OCI-LY7 (cell line): ENCODE data around the gene EFCAB10. TPM values are rescaled to one million over a fixed set of nuclear protein-coding genes. Genes with fewer than 3 reads are reported as not detected.

Experiments used
- BruUV-seq: library from RNA; stranded (reverse); fragments of 400-500 nt; replicated peaks from 2 replicates; lab custom pipeline; 2021; lab: Mats Ljungman, UMichigan
- CTCF ChIA-PET: fragments of 300-600 bp; sonication (Branson Sonifier 250); formaldehyde crosslinking; loops from one replicate; lab custom pipeline; 2022; ENCODE audit warnings: antibody characterized with exemption; ENCODE audit not compliant: unreplicated experiment; lab: Charles Lee
- POLR2A ChIA-PET: fragments of 300-600 bp; sonication (Branson Sonifier 250); formaldehyde crosslinking; loops from one replicate; lab custom pipeline; 2022; ENCODE audit warnings: antibody characterized with exemption; lab: Charles Lee
- DNase-seq: peaks from one replicate; pipeline ENCODE4 v3.0.0-alpha.2; 2015; ENCODE audit warnings: low spot score
- H2AFZ ChIP-seq: fragments of 200-600 bp; sonication (generic), shearing (Covaris generic); 2 replicates; pipeline ENCODE4 v1.6.1; 2014; ENCODE audit warnings: mild to moderate bottlenecking, antibody characterized with exemption, low read length, moderate library complexity
- H3K27ac ChIP-seq: fragments of 200-600 bp; sonication (generic); 2 replicates; pipeline ENCODE4 v1.5.1; 2014; ENCODE audit warnings: mixed run types, low read depth, mild to moderate bottlenecking, moderate library complexity, low read length, inconsistent platforms; ENCODE audit not compliant: poor library complexity, severe bottlenecking
- H3K36me3 ChIP-seq: fragments of 200-600 bp; sonication (generic); 2 replicates; pipeline ENCODE4 v1.6.1; 2014; ENCODE audit warnings: mild to moderate bottlenecking, antibody characterized with exemption, low read length, moderate library complexity, mixed read lengths; ENCODE audit not compliant: insufficient read depth
- H3K4me1 ChIP-seq: fragments of 200-600 bp; sonication (generic); 2 replicates; pipeline ENCODE4 v1.5.1; 2014; ENCODE audit warnings: mild to moderate bottlenecking, low read length; ENCODE audit not compliant: insufficient read depth, poor library complexity, severe bottlenecking
- H3K4me2 ChIP-seq: fragments of 200-600 bp; sonication (generic); 2 replicates; pipeline ENCODE4 v1.6.1; 2014; ENCODE audit warnings: mild to moderate bottlenecking, low read length
- H3K4me3 ChIP-seq: fragments of 200-600 bp; sonication (generic); 2 replicates; pipeline ENCODE4 v1.5.1; 2014; ENCODE audit warnings: mild to moderate bottlenecking, low read depth, low read length; ENCODE audit not compliant: poor library complexity, severe bottlenecking
- H3K79me2 ChIP-seq: fragments of 200-600 bp; sonication (generic); 2 replicates; pipeline ENCODE4 v1.6.1; 2016; ENCODE audit warnings: low read depth, mild to moderate bottlenecking, low read length, moderate library complexity, mixed read lengths; ENCODE audit not compliant: insufficient read depth
- H3K9me2 ChIP-seq: fragments of 200-600 bp; sonication (generic); 2 replicates; pipeline ENCODE4 v1.6.1; 2016; ENCODE audit warnings: mild to moderate bottlenecking, low read length, mixed read lengths; ENCODE audit not compliant: insufficient read depth
- H3K9me3 ChIP-seq: fragments of 200-600 bp; sonication (generic); 2 replicates; pipeline ENCODE4 v1.6.1; 2014; ENCODE audit warnings: mild to moderate bottlenecking, mixed run types, low read length, mixed read lengths
- H4K20me1 ChIP-seq: fragments of 200-600 bp; sonication (generic); 2 replicates; pipeline ENCODE4 v1.6.1; 2014; ENCODE audit warnings: mild to moderate bottlenecking, antibody characterized with exemption, low read length, moderate library complexity, mixed read lengths; ENCODE audit not compliant: insufficient read depth
- EZH2phosphoT487 ChIP-seq: fragments of 200-600 bp; sonication (generic); IDR thresholded peaks from 2 replicates; pipeline ENCODE4 v1.6.1; 2018; ENCODE audit warnings: low read depth, borderline replicate concordance, mild to moderate bottlenecking, mixed run types, antibody characterized with exemption, low read length, moderate library complexity, mixed read lengths
- intact Hi-C: fragments of 100-400 bp; cut with micrococcal nuclease; formaldehyde crosslinking; loops from one replicate; pipeline ENCODE4 v1.10.0; 2022; ENCODE audit not compliant: unreplicated experiment
- total RNA-seq, 2 experiments: library from RNA; depleted of rRNA in 1 of 2; stranded (reverse); fragments of >200 nt in 1 of 2; shearing (Covaris generic) in 1 of 2; gene quantifications; 2 replicates each; pipeline ENCODE4 v1.2.3, GENCODE V29; 2014 to 2022
- TF ChIP-seq, protein P1 (sequence below): fragments of 200-600 bp; sonication (generic); conservative IDR thresholded peaks from 2 replicates; pipeline ENCODE4 v1.5.1; 2014; ENCODE audit warnings: mild to moderate bottlenecking, antibody characterized with exemption, low read length, moderate library complexity, mixed read lengths

Gene EFCAB10
- total RNA-seq, 2 experiments from 2014 or later, result not detected

DNA sequence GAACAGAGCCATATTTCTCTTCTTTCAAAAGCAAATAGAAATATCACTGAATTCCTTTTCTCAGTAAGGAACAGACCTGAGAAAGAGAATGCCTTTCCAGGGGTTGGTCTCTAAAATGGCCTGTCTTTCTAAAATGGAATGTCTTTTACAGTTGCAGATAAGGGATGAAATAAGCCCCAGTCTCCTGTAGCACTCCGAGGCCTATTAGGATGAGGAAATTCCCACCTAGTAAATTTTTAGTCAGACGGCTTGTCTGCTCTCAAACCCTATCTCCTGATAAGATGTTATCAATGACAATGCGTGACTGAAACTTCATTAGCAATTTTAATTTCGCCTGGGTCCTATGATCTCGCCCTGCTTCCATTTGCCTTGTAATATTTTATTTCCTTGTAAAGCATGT is 2.9 kb upstream of the EFCAB10 start:
- Histone ChIP-seq H3K9me3 (peaks cover 14% of the 10 kb centered on the region; the same call in 1 of the 2 replicates), H3K4me1 (peaks cover 6% of the 10 kb centered on the region), H3K4me3 (no peak overlapping the region), H4K20me1 (no peaks in the 10 kb centered on the region), H3K9me2 (no peaks in the 10 kb centered on the region), H3K4me2 (no peak overlapping the region), H3K36me3 (no peaks in the 10 kb centered on the region), H2AFZ (no peak overlapping the region), H3K79me2 (no peaks in the 10 kb centered on the region), H3K27ac (no peak overlapping the region)
- CTCF ChIA-PET, result no interaction called here
- POLR2A ChIA-PET, result no interaction called here
- intact Hi-C loops, result loop anchor here (10.0 kb wide), 2 partner anchors 189 to 429 kb away; no protein-coding TSS in a partner anchor
- TF ChIP-seq EZH2phosphoT487, result no peak
- no peak for DNase-seq
- BruUV-seq, result no TSS peak

DNA sequence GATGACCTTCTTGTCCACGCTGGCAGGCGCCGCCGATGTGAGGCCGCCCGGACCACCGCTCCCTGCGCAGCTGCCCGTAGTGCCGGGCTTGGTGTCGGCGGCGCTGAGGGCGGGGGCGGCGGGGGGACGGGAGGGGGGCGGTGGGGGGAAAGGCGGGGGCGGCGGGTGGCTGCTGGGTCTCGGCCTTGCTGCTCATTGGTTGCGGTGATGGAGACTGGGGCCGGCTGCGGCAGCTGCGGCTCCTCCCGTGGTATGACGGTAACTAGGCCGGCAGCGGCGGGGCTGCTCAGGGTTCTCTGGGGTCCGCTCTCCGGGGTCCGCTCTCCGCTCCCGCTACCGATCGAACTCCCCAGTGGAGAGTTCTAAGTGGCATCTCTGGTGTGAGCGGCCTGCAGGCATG is 1.8 kb upstream of the EFCAB10 start:
- Histone ChIP-seq H3K9me2 (no peaks in the 10 kb centered on the region), H3K4me1 (peaks cover 3% of the 10 kb centered on the region), H3K36me3 (no peaks in the 10 kb centered on the region), H3K9me3 (peaks cover 14% of the 10 kb centered on the region; the same call in 1 of the 2 replicates), H3K27ac (no peak overlapping the region), H3K4me2 (no peak overlapping the region), H3K79me2 (no peaks in the 10 kb centered on the region), H2AFZ (no peak overlapping the region), H4K20me1 (no peaks in the 10 kb centered on the region), H3K4me3 (no peak overlapping the region)
- TF ChIP-seq, protein P1, sequence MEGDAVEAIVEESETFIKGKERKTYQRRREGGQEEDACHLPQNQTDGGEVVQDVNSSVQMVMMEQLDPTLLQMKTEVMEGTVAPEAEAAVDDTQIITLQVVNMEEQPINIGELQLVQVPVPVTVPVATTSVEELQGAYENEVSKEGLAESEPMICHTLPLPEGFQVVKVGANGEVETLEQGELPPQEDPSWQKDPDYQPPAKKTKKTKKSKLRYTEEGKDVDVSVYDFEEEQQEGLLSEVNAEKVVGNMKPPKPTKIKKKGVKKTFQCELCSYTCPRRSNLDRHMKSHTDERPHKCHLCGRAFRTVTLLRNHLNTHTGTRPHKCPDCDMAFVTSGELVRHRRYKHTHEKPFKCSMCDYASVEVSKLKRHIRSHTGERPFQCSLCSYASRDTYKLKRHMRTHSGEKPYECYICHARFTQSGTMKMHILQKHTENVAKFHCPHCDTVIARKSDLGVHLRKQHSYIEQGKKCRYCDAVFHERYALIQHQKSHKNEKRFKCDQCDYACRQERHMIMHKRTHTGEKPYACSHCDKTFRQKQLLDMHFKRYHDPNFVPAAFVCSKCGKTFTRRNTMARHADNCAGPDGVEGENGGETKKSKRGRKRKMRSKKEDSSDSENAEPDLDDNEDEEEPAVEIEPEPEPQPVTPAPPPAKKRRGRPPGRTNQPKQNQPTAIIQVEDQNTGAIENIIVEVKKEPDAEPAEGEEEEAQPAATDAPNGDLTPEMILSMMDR, result no peak
- TF ChIP-seq EZH2phosphoT487, result no peak
- ChIA-PET POLR2A (no interaction called here), CTCF (no interaction called here)
- BruUV-seq, result no TSS peak
- no peak for DNase-seq
- intact Hi-C loops, result loop anchor here (10.0 kb wide), 2 partner anchors 188 to 428 kb away; no protein-coding TSS in a partner anchor

DNA sequence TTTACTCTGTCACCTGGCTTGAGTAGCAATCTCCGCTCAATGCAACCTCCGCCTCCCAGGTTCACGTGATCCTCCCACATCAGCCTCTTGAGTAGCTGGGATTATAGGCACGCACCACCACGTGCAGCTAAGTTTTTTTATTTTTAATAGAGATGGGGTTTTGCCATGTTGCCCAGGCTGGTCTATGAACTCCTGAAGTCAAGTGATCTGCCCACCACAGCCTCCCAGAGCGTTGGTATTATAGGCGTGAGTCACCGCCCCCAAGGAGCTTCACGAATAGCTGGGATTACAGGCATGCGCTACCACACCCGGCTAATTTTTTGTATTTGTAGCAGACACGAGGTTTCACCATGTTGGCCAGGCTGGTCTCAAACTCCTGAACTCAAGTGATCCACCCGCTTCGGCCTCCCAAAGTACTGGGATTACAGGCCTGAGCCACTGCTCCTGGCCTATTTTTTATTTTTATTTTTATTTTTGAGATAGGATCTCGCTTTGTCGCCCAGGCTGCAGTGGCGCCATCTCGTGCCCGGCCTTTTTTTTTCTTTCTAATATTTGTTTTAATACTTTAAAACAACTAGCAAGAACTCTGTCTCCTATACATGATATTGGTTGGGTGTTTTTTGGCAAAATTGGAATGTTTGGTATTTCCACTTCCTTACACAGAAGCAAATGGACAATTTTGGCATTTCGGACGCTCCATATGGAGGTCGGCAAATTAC is 1.1 kb downstream of the EFCAB10 start:
- no peaks in the 10 kb centered on the region for H3K4me1 ChIP-seq
- POLR2A ChIA-PET, result interaction anchor here (0.6 kb wide), 2 partner anchors 12 to 632 kb away, joined by 3 read pairs; no protein-coding TSS in a partner anchor
- no peak overlapping the region for H3K4me2 ChIP-seq
- TF ChIP-seq EZH2phosphoT487, result no peak
- TF ChIP-seq, protein P1, result no peak
- no peak overlapping the region for H3K4me3 ChIP-seq
- H2AFZ ChIP-seq, result no peak overlapping the region
- no peaks in the 10 kb centered on the region for H3K9me2 ChIP-seq
- intact Hi-C loops, result loop anchor here (10.0 kb wide), 2 partner anchors 185 to 425 kb away; no protein-coding TSS in a partner anchor
- CTCF ChIA-PET, result no interaction called here
- DNase-seq, result no peak
- H3K36me3 ChIP-seq, result no peaks in the 10 kb centered on the region
- no peaks in the 10 kb centered on the region for H4K20me1 ChIP-seq
- H3K79me2 ChIP-seq, result no peaks in the 10 kb centered on the region
- peaks cover 12% of the 10 kb centered on the region; the same call in 1 of the 2 replicates for H3K9me3 ChIP-seq
- BruUV-seq, result no TSS peak
- H3K27ac ChIP-seq, result no peak overlapping the region
